ENCODE data around the gene CCDC186.

GRCh38 chr10:114078346-114078745 is 95.7 kb downstream of the CCDC186 start:
- no peak for TF ChIP-seq CTCF (conservative IDR thresholded peaks at IDR 0.05)
- no peak for TF ChIP-seq EZH2 (IDR thresholded peaks at IDR 0.05; ENCODE audit: low read depth)

All from PC-9 (cell line).